GM13976 (cell line): ENCODE results near the gene ARL2.
"Not testable (repeated sequence)": the region's sequence is repeated elsewhere in the genome, so short reads cannot be mapped to it uniquely, and the experiment has no call there.

Source experiments
- DNase-seq: peaks from one replicate; pipeline ENCODE4 v3.0.0; 2012; ENCODE audit warnings: low spot score
- CTCF ChIP-seq: IDR thresholded peaks from 2 replicates; pipeline ENCODE4 v1.5.1; 2012; ENCODE audit warnings: borderline replicate concordance, mild to moderate bottlenecking; ENCODE audit not compliant: insufficient read depth; ENCODE audit errors: extremely low read depth, missing control alignments, control extremely low read depth
- in situ Hi-C: fragments of 300-500 bp; cut with MboI; formaldehyde crosslinking; loops from one replicate; pipeline ENCODE4 v1.12.0; 2022; ENCODE audit warnings: low sequenced_read_pairs, mixed read lengths, inconsistent platforms; ENCODE audit not compliant: unreplicated experiment

Gene ARL2

DNA sequence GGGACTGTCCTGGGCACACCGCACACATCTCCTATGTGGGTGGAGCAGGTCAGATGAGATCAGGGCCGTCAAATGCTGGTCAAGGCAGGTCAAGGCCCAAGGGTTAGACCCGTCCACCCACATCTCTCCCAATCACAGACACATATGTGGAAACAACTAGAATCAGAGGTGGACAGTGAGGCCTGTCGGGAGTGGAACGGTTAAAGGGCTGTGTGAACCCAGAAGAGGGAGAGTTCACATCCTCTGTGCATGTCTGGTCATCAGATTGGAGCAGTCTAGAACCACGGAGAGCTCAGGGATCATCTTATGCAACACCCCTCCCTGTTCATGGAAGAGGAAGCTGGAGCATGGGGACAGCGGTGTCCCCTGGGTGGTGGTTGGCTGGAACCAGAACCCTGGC is 5.9 kb downstream of the ARL2 start:
- in situ Hi-C loops = no loop called here
- no peak for DNase-seq
- TF ChIP-seq CTCF = no peak

DNA sequence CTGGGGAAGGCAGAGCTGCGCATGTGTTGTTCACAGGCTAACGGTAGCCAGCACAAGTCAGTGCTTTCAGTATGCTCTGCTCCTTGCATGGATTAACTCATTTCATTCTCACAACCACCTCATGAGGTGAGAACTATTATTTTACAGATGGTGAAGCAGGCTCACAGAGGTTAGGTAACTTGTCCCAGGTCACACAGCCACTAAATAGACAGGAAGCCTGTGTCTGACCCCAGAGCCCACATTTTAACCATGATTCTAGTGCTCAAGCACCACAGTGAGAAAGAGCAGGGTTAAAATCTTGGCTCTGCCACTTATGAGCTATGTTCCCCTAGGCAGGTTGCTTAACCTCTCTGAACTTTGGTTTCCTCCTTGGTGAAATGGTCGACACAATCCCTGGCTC is 7.0 kb downstream of the ARL2 start:
- no peak for DNase-seq
- TF ChIP-seq CTCF = no peak
- in situ Hi-C loops = no loop called here

DNA sequence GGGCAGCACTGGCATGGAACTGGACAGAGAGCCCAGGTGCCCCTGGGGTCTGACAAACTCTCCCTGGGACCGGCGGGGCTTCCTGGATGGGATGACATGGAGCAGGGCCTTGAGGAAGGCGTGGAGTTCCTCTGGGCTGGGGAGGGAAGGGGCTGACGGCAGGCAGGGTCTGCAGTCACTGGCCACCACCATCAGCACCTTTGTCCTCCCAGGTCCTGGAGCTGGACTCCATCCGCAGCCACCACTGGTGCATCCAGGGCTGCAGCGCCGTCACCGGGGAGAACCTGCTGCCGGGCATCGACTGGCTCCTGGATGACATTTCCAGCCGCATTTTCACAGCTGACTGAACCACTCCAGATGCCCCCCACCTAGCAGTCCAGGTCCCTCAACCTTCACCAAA is 7.5 kb downstream of the ARL2 start:
- DNase-seq = no peak
- no peak for TF ChIP-seq CTCF
- in situ Hi-C loops = no loop called here

GRCh38 chr11:65023502-65023901 is 9.5 kb downstream of the ARL2 start:
- in situ Hi-C loops, DNase-seq: not testable (repeated sequence)

- in situ Hi-C loops = no loop called here
- TF ChIP-seq CTCF = no peak
- DNase-seq = no peak
Measured at GRCh38 chr11:65026810-65027209, 12.8 kb downstream of the ARL2 start.

DNA sequence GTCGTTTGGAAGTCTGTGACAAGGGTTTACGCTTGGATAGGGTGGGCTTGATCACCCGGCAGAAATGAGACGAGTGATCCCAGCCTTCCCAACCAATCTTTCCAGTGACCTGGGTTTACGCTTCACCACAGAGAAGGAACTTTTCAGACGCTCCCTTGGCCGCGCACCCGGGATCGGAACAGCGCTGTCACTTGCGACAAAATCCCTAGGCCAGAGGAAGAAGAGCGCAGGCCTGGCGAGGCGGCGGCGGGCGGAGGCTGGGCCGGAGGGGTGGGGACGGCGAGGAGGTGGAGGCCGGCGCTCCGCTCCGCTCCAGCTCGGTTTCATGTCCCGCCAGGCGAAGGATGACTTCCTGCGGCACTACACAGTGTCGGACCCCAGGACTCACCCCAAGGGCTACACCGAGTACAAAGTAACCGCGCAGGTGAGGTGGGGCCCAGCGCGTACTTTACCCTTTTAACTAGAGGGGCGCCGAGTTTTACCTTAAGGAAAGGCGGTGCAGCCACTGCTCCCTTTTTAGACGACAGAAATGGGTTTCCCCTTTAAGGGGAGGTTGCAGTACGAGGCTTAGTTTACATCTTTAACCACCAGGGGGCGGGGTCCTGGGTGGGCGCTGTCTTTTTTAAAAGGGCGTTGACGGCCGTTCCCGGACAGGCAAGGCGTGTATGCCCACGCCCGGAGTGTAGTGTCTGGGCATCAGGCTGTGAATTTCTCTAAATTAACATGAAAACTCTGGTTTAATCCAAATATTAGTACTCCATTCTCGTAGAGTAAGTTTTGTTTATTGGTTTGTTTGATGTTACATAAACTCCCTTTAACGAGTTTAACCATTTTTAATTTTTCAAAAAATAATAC is 13.5 kb downstream of the ARL2 start, which contains the start of gene SNX15:
Gene SNX15, plus strand, starts transcription at position 227 of the 855 bp plus-strand sequence. Its CDS starts 99 bp downstream, at position 326.
- TF ChIP-seq CTCF = peak; percentile 38
- peak; percentile 94 for DNase-seq
- in situ Hi-C loops = no loop called here

DNA sequence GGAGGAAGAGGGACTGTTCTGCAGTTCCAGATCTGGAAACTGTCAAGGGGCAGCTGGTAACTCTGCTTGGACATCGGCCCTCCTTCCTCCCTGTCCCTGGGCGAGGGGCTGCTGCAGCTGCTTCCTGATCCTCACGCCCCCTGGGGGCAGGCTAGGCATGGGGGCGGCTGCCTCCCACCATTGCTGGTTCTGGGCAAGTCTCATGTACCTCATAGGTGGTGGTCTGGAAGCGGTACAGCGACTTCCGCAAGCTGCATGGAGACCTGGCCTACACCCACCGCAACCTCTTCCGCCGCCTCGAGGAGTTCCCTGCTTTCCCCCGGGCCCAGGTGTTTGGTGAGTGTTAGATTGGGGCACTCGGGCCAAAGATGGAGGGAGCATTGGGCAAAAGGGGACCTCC is 18.3 kb downstream of the ARL2 start:
- in situ Hi-C loops = no loop called here
- no peak for TF ChIP-seq CTCF
- no peak for DNase-seq
